ENCODE data around the gene PMM1. TPM values are rescaled to one million over a fixed set of nuclear protein-coding genes. Genes with fewer than 3 reads are reported as not detected.

PMM1 gene
- total and polyA plus RNA-seq, 2 of the 13 experiments (the other 11 are each of a cell fraction or from before 2014, with no cell fraction given): 17.8 to 95.6 TPM

- TF ChIP-seq MAZ (IDR thresholded peaks at IDR 0.05; ENCODE audit: borderline replicate concordance, low read depth, low read length): peak; percentile 83
- TF ChIP-seq MAZ (CRISPR knock-in tag; IDR thresholded peaks at IDR 0.05; ENCODE audit: low read depth): peak; percentile 71
- TF ChIP-seq NCOR1 (IDR thresholded peaks at IDR 0.05; ENCODE audit: borderline replicate concordance, low read length): peak; percentile 40; the same call in 1 of the 2 replicates
- 0 out of 2 replicates have a peak, but pooled peaks have one; percentile 6 for TF ChIP-seq HNF4A (CRISPR knock-in tag; IDR thresholded peaks at IDR 0.05)
- peak; percentile 69; the same call in 1 of the 2 replicates for TF ChIP-seq ZNF556 (CRISPR knock-in tag; IDR thresholded peaks at IDR 0.05; ENCODE audit: borderline replicate concordance)
- peak; percentile 25; the same call in 1 of the 2 replicates for TF ChIP-seq ZNF614 (CRISPR knock-in tag; IDR thresholded peaks at IDR 0.05; ENCODE audit: borderline replicate concordance)
- peak; percentile 56; the same call in 1 of the 2 replicates for TF ChIP-seq MAFF (IDR thresholded peaks at IDR 0.05; ENCODE audit: low read depth, low read length)
- no peak for TF ChIP-seq MXD4 (CRISPR knock-in tag; IDR thresholded peaks at IDR 0.05)
- TF ChIP-seq NFYC (CRISPR knock-in tag; IDR thresholded peaks at IDR 0.05): peak; percentile 72
- no peak for TF ChIP-seq ZNF761 (CRISPR knock-in tag; conservative IDR thresholded peaks at IDR 0.05)
- TF ChIP-seq RXRA (CRISPR knock-in tag; IDR thresholded peaks at IDR 0.05): 0 out of 2 replicates have a peak, but pooled peaks have one; percentile 12
- no peak for TF ChIP-seq MZF1 (CRISPR knock-in tag; IDR thresholded peaks at IDR 0.05; ENCODE audit: borderline replicate concordance)
- peak; percentile 29; the same call in 1 of the 2 replicates for TF ChIP-seq ZNF773 (CRISPR knock-in tag; IDR thresholded peaks at IDR 0.05; ENCODE audit: borderline replicate concordance)
- peak; percentile 49; the same call in 1 of the 2 replicates for TF ChIP-seq SNAI1 (CRISPR knock-in tag; IDR thresholded peaks at IDR 0.05; ENCODE audit: borderline replicate concordance)
- peak; percentile 74 for TF ChIP-seq NR2C2 (CRISPR knock-in tag; IDR thresholded peaks at IDR 0.05; ENCODE audit: borderline replicate concordance)
- 0 out of 2 replicates have a peak, but pooled peaks have one; percentile 12 for TF ChIP-seq ZNF749 (CRISPR knock-in tag; IDR thresholded peaks at IDR 0.05; ENCODE audit: borderline replicate concordance)
- TF ChIP-seq POLR2AphosphoS2 (IDR thresholded peaks at IDR 0.05; ENCODE audit: low read depth, low read length): peak; percentile 71; the same call in 1 of the 2 replicates
- TF ChIP-seq, protein P1, sequence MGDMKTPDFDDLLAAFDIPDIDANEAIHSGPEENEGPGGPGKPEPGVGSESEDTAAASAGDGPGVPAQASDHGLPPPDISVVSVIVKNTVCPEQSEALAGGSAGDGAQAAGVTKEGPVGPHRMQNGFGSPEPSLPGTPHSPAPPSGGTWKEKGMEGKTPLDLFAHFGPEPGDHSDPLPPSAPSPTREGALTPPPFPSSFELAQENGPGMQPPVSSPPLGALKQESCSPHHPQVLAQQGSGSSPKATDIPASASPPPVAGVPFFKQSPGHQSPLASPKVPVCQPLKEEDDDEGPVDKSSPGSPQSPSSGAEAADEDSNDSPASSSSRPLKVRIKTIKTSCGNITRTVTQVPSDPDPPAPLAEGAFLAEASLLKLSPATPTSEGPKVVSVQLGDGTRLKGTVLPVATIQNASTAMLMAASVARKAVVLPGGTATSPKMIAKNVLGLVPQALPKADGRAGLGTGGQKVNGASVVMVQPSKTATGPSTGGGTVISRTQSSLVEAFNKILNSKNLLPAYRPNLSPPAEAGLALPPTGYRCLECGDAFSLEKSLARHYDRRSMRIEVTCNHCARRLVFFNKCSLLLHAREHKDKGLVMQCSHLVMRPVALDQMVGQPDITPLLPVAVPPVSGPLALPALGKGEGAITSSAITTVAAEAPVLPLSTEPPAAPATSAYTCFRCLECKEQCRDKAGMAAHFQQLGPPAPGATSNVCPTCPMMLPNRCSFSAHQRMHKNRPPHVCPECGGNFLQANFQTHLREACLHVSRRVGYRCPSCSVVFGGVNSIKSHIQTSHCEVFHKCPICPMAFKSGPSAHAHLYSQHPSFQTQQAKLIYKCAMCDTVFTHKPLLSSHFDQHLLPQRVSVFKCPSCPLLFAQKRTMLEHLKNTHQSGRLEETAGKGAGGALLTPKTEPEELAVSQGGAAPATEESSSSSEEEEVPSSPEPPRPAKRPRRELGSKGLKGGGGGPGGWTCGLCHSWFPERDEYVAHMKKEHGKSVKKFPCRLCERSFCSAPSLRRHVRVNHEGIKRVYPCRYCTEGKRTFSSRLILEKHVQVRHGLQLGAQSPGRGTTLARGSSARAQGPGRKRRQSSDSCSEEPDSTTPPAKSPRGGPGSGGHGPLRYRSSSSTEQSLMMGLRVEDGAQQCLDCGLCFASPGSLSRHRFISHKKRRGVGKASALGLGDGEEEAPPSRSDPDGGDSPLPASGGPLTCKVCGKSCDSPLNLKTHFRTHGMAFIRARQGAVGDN (CRISPR knock-in tag; IDR thresholded peaks at IDR 0.05): peak; percentile 67
- no peak for TF ChIP-seq ZNF570 (CRISPR knock-in tag; IDR thresholded peaks at IDR 0.05; ENCODE audit: borderline replicate concordance)
- peak; percentile 34; the same call in 1 of the 2 replicates for TF ChIP-seq GATAD1 (CRISPR knock-in tag; IDR thresholded peaks at IDR 0.05)
- TF ChIP-seq, protein P2, sequence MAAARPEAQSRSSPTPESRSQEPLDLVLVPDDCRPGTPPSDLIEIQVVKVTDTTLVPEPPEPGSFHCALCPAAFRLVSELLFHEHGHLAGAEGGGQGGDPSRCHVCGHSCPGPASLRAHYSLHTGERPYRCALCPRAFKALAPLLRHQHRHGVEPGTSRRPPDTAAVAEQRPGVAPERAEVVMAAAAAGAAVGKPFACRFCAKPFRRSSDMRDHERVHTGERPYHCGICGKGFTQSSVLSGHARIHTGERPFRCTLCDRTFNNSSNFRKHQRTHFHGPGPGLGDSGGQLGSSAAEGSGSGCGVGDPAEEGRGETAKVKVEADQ (CRISPR knock-in tag; IDR thresholded peaks at IDR 0.05; ENCODE audit: borderline replicate concordance): peak; percentile 51; the same call in 1 of the 2 replicates
- TF ChIP-seq ZNF670 (CRISPR knock-in tag; IDR thresholded peaks at IDR 0.05; ENCODE audit: borderline replicate concordance): 0 out of 2 replicates have a peak, but pooled peaks have one; percentile 41
- 0 out of 2 replicates have a peak, but pooled peaks have one; percentile 49 for TF ChIP-seq ZNF138 (CRISPR knock-in tag; IDR thresholded peaks at IDR 0.05; ENCODE audit: low read depth)
Observed at GRCh38 chr22:41589391-41590241, at the start of gene PMM1 (continued).

Measured in HepG2 (cell line).